Subcutaneous preadipocyte (primary cell): ENCODE data around the gene SLC46A3. TPM values are rescaled to one million over a fixed set of nuclear protein-coding genes. Genes with fewer than 3 reads are reported as not detected.

Experiments
- small RNA-seq: library from RNA; depleted of rRNA; stranded (forward); fragments of <200 nt; gene quantifications from one replicate; pipeline ENCODE3, GENCODE V24; 2012
- total RNA-seq: library from RNA; depleted of rRNA; stranded (reverse); fragments of >200 nt; gene quantifications from 2 replicates; pipeline ENCODE4 v1.2.3, GENCODE V29; 2012

The SLC46A3 gene, protein sequence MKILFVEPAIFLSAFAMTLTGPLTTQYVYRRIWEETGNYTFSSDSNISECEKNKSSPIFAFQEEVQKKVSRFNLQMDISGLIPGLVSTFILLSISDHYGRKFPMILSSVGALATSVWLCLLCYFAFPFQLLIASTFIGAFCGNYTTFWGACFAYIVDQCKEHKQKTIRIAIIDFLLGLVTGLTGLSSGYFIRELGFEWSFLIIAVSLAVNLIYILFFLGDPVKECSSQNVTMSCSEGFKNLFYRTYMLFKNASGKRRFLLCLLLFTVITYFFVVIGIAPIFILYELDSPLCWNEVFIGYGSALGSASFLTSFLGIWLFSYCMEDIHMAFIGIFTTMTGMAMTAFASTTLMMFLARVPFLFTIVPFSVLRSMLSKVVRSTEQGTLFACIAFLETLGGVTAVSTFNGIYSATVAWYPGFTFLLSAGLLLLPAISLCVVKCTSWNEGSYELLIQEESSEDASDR
- total RNA-seq, result 0.73 and 0.98 TPM in 2 replicates

DNA sequence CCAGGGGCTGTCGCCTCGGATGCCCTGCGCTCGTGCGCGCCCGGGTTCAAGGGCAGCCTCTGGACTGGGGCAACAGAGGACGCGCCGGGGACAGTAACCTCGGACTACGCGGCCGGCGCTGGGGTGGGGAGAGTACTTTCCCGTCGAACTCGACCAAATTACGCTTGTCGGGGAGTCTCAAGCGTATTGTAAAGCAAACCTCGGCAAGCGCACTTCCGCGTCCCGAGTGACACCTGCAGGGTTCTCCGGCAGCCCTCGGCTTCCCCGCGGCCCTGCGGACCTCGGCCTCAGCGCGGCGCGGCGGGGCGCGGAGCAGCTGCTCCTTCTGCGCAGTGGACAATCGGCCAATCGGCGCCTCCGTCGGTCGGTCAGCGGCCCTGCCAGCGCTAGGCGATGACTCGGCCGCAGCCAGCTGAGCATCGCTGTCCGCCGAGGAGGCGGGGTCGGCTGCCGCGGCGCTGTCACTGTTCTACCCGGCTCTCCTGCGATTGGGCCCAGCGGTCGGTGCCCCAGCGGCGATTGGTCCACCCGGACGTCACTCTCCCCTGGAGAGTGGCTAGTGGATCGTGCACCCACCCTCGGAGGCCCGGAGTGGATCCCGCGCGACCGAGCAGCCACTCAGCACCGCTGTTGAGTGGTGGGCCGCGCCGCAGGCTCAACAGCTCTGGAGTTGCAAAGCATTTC is at the start of gene SLC46A3:
TSS of gene SLC46A3 (minus strand) at position 428 of the 684 bp plus-strand sequence. CDS start 972 bp downstream, outside the sequence.

DNA sequence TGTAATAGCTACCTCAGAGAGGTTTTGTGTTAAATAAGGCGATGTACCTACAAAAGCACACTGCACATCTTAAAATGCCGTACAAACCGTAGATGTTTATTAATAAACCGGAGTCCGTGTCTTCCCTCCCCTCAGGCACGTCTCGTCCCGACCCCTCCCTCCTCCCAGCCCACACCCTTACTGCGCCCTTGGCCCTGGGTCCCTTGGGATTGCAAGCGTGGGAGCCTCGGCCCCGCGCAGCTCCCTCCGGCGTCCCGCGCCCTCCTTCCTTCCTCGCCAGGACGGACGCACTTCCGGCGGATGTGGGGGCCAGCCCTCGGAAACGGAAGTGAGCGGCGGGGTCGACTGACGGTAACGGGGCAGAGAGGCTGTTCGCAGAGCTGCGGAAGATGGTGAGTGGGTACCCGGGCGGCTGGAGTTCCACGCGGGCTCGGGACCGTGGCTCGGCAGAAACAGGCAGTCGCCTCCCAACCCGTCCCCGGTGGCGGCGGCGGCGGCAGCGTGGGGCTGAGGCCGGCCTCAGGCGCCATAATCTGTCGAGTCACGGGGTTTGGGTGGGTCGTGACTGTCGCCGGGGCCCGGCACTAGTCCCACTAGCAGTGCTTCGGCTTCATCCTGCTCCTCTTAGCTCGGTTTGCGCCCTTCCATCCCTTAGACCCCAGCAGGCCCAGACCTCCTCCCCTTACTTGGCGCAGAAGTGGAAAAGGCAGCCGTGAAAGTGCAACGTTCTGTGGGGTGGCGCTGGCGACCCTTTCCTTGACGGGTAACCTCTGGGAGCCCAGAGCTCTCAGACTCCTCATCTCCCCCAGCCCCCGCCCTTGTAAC is 59.8 kb downstream of the SLC46A3 start, which contains the start of gene POMP:
TSS of gene POMP (plus strand) at position 335 of the 825 bp plus-strand sequence. CDS start at position 390, 55 bp downstream.

Small RNA genes lying within 50 kb of the gene (small RNA-seq; reads per million reads assigned to genes)
- gene RNU6-53P, result not detected

Other genes starting within 250 kb of the SLC46A3 start
- gene FLT1, start 223.8 kb downstream of the SLC46A3 start, total RNA-seq, result under 0.01 and 0.20 TPM in 2 replicates
- gene POMP, start 59.8 kb downstream of the SLC46A3 start, total RNA-seq, result 64.5 and 78.3 TPM in 2 replicates
- under 0.01 TPM in 2 replicates for gene MTUS2, start 101.4 kb upstream of the SLC46A3 start, total RNA-seq